Keratinocyte (primary cell): ENCODE data around the gene PTP4A2. TPM values are rescaled to one million over a fixed set of nuclear protein-coding genes. Genes with fewer than 3 reads are reported as not detected.

Experiments used
- DNase-seq: peaks from one replicate; pipeline ENCODE4 v3.0.0-alpha.2; 2011; ENCODE audit warnings: low read depth, missing footprints, low spot score
- FAIRE-seq: peaks from 2 replicates; lab custom pipeline; 2011; peaks lifted over from hg19 to GRCh38; lab: Jason Lieb, UNC
- H2AFZ ChIP-seq: 2 replicates; pipeline ENCODE4 v1.6.0; 2012; ENCODE audit warnings: low read length, control low read depth, inconsistent platforms; ENCODE audit not compliant: control insufficient read depth
- H3K27ac ChIP-seq: 2 replicates; pipeline ENCODE4 v1.5.1; 2011; ENCODE audit warnings: low read length; ENCODE audit not compliant: control insufficient read depth, insufficient read depth
- H3K27me3 ChIP-seq: 3 replicates; pipeline ENCODE4 v1.6.0; 2011; ENCODE audit warnings: low read length; ENCODE audit not compliant: control insufficient read depth, insufficient read depth; ENCODE audit errors: extremely low read depth
- H3K36me3 ChIP-seq, 2 experiments: 2 replicates in 1 of 2; 3 replicates in 1 of 2; pipeline ENCODE4 v1.5.1; 2011; ENCODE audit warnings: low read length in 2 of 2, mild to moderate bottlenecking in 1 of 2; ENCODE audit not compliant: control insufficient read depth in 2 of 2, insufficient read depth in 2 of 2; ENCODE audit errors: extremely low read depth in 1 of 2
- H3K4me1 ChIP-seq: 3 replicates; pipeline ENCODE4 v1.5.1; 2011; ENCODE audit warnings: low read length; ENCODE audit not compliant: control insufficient read depth, insufficient read depth; ENCODE audit errors: extremely low read depth
- H3K4me2 ChIP-seq: 3 replicates; pipeline ENCODE4 v1.6.0; 2011; ENCODE audit warnings: low read depth, low read length; ENCODE audit not compliant: control insufficient read depth, insufficient read depth; ENCODE audit errors: extremely low read depth
- H3K4me3 ChIP-seq, 3 experiments: fragments of 200-600 bp in 1 of 3; sonication (generic) in 1 of 3; 2 replicates in 2 of 3; 3 replicates in 1 of 3; pipeline ENCODE4 v1.5.1; 2011 to 2016; ENCODE audit warnings: low read length in 3 of 3, mild to moderate bottlenecking in 3 of 3, control low read depth in 2 of 3, inconsistent platforms in 1 of 3, low read depth in 1 of 3, mixed read lengths in 1 of 3, mixed run types in 1 of 3, moderate library complexity in 1 of 3; ENCODE audit not compliant: control insufficient read depth in 2 of 3, insufficient read depth in 2 of 3; ENCODE audit errors: extremely low read depth in 1 of 3
- H3K79me2 ChIP-seq: 2 replicates; pipeline ENCODE4 v1.6.0; 2012; ENCODE audit warnings: low read length; ENCODE audit not compliant: control insufficient read depth, insufficient read depth
- H3K9ac ChIP-seq: 3 replicates; pipeline ENCODE4 v1.6.0; 2011; ENCODE audit warnings: low read length; ENCODE audit not compliant: control insufficient read depth, insufficient read depth; ENCODE audit errors: extremely low read depth
- H3K9me1 ChIP-seq: 3 replicates; pipeline ENCODE4 v1.6.0; 2011; ENCODE audit warnings: low read length; ENCODE audit not compliant: control insufficient read depth, insufficient read depth; ENCODE audit errors: extremely low read depth
- H3K9me3 ChIP-seq: 2 replicates; pipeline ENCODE4 v1.5.1; 2012; ENCODE audit warnings: low read depth, low read length; ENCODE audit not compliant: control insufficient read depth
- H4K20me1 ChIP-seq: 3 replicates; pipeline ENCODE4 v1.6.0; 2011; ENCODE audit warnings: low read length; ENCODE audit not compliant: control insufficient read depth, insufficient read depth; ENCODE audit errors: extremely low read depth
- CTCF ChIP-seq, 3 experiments: IDR thresholded peaks in 1 of 3; conservative IDR thresholded peaks in 1 of 3; optimal IDR thresholded peaks in 1 of 3; 2 replicates in 2 of 3; 3 replicates in 1 of 3; pipeline versions ENCODE3 to v1.5.1; 2011; ENCODE audit warnings: low read length in 3 of 3, mild to moderate bottlenecking in 3 of 3, moderate library complexity in 2 of 3, control low read depth in 1 of 3, inconsistent platforms in 1 of 3; ENCODE audit not compliant: insufficient read depth in 2 of 3; ENCODE audit errors: extremely low read depth in 1 of 3
- EZH2 ChIP-seq: IDR thresholded peaks from one replicate; pipeline ENCODE4 v1.6.1; 2012; ENCODE audit warnings: inconsistent platforms, mild to moderate bottlenecking, low read length, moderate library complexity
- dilution Hi-C: fragments of 300-500 bp; cut with MboI; formaldehyde crosslinking; loops from one replicate; pipeline ENCODE4 v1.7.0; 2020; ENCODE audit warnings: low sequenced_read_pairs; ENCODE audit not compliant: extremely low pct_ligation_motif_present
- polyA plus RNA-seq, 5 experiments: library from polyadenylated mRNA; depleted of rRNA in 3 of 5; stranded (reverse) in 3 of 5; stranded (forward) in 1 of 5; unstranded in 1 of 5; fragments of >200 nt; gene quantifications; 1 replicate in 1 of 5; 2 replicates in 3 of 5; 3 replicates in 1 of 5; pipeline versions ENCODE4 v1.2.1 to v1.2.3, GENCODE V29; 2011 to 2012; ENCODE audit warnings: missing spikeins in 2 of 5, low read depth in 1 of 5, low replicate concordance in 1 of 5

The PTP4A2 gene
- polyA plus RNA-seq, 1 donor (not counting 4 experiments of a cell fraction or from before 2014, with no cell fraction given) = 368 TPM

GRCh38 chr1:31870086-31870736 lies 68.0 kb downstream of the PTP4A2 start:
- no peak for DNase-seq

GRCh38 chr1:31869449-31869848 lies 68.7 kb downstream of the PTP4A2 start:
- dilution Hi-C loops = no loop called here
- Histone ChIP-seq H3K36me3 (no peaks in the 10 kb centered on the region), H2AFZ (no peak overlapping the region), H3K4me3 (no peak overlapping the region), H3K27me3 (no peaks in the 10 kb centered on the region), H3K9me3 (no peaks in the 10 kb centered on the region), H3K27ac (no peak overlapping the region), H3K79me2 (no peaks in the 10 kb centered on the region), H3K4me1 (no peaks in the 10 kb centered on the region), H3K9ac (no peak overlapping the region), H4K20me1 (no peaks in the 10 kb centered on the region), H3K9me1 (no peaks in the 10 kb centered on the region), H3K4me2 (no peak overlapping the region)
- FAIRE-seq (no peak), DNase-seq (no peak)
- no peak for TF ChIP-seq CTCF (optimal IDR thresholded peaks at IDR 0.05 in 1 of 3, IDR thresholded peaks at IDR 0.05 in 1 of 3, conservative IDR thresholded peaks at IDR 0.05 in 1 of 3; ENCODE audit: extremely low read depth in 1 of 3, insufficient read depth in 2 of 3, low read length in 3 of 3)
- TF ChIP-seq EZH2 = no peak

More at GRCh38 chr1:31870086-31870736, 68.0 kb downstream of the PTP4A2 start:
- H3K4me1 ChIP-seq = no peaks in the 10 kb centered on the region
- H3K79me2 ChIP-seq = no peaks in the 10 kb centered on the region
- TF ChIP-seq EZH2 (no peak), CTCF (optimal IDR thresholded peaks at IDR 0.05 in 1 of 3, IDR thresholded peaks at IDR 0.05 in 1 of 3, conservative IDR thresholded peaks at IDR 0.05 in 1 of 3; ENCODE audit: extremely low read depth in 1 of 3, insufficient read depth in 2 of 3, low read length in 3 of 3) (no peak)
- no peak overlapping the region for H3K27ac ChIP-seq
- dilution Hi-C loops = no loop called here
- no peaks in the 10 kb centered on the region for H3K36me3 ChIP-seq
- no peaks in the 10 kb centered on the region for H3K9me1 ChIP-seq
- H3K9ac ChIP-seq = no peak overlapping the region
- H2AFZ ChIP-seq = no peak overlapping the region
- H3K4me3 ChIP-seq = no peak overlapping the region
- H4K20me1 ChIP-seq = no peaks in the 10 kb centered on the region
- no peaks in the 10 kb centered on the region for H3K27me3 ChIP-seq
- H3K4me2 ChIP-seq = no peak overlapping the region
- FAIRE-seq = no peak
- no peaks in the 10 kb centered on the region for H3K9me3 ChIP-seq
